Measurements from ENCODE around the gene PLD4.
A peak's percentile ranks its signal among the peaks of the same experiment; 100 is the strongest.

The PLD4 gene

DNA sequence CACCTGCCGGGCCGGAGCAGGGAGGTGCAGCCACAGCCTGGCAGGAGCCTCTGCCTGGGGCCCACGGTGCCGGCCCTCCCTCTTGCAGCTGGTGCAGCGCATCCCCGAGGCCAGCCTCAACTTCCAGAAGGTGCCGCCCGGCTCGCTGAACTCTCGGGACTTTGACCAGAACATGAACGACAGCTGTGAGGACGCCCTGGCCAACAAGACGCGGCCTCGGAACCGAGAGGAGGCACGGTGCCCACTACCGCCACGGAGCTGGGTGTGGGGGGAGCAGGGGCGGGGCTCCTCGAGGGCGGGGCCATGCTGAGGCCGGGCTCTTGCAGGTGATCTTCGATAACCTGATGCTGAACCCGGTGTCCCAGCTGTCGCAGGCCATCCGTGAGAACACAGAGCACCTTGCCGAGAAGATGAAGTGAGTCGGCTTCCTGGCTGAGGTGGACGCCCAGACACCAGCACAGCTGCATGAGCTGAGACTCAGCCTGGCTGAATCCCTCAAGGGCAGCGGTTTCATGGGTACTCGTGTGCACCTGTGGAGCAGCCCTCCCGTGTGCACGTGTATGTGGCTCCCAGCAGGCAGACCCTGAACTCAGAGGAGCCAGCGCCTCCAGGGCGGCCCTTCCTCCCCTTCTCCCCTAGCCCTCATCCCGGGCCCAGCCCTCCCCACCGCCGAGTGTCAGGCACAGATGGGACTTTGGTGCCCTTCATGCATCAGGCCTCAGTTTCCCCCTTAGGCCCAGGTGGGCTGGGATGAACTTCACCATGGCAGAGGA is 31.1 kb upstream of the PLD4 start:
- TF ChIP-seq, protein P1, sequence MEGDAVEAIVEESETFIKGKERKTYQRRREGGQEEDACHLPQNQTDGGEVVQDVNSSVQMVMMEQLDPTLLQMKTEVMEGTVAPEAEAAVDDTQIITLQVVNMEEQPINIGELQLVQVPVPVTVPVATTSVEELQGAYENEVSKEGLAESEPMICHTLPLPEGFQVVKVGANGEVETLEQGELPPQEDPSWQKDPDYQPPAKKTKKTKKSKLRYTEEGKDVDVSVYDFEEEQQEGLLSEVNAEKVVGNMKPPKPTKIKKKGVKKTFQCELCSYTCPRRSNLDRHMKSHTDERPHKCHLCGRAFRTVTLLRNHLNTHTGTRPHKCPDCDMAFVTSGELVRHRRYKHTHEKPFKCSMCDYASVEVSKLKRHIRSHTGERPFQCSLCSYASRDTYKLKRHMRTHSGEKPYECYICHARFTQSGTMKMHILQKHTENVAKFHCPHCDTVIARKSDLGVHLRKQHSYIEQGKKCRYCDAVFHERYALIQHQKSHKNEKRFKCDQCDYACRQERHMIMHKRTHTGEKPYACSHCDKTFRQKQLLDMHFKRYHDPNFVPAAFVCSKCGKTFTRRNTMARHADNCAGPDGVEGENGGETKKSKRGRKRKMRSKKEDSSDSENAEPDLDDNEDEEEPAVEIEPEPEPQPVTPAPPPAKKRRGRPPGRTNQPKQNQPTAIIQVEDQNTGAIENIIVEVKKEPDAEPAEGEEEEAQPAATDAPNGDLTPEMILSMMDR (IDR thresholded peaks at IDR 0.05; ENCODE audit: low read length) = no peak
- no peak for TF ChIP-seq EZH2 (IDR thresholded peaks at IDR 0.05; ENCODE audit: borderline replicate concordance, low read length)

DNA sequence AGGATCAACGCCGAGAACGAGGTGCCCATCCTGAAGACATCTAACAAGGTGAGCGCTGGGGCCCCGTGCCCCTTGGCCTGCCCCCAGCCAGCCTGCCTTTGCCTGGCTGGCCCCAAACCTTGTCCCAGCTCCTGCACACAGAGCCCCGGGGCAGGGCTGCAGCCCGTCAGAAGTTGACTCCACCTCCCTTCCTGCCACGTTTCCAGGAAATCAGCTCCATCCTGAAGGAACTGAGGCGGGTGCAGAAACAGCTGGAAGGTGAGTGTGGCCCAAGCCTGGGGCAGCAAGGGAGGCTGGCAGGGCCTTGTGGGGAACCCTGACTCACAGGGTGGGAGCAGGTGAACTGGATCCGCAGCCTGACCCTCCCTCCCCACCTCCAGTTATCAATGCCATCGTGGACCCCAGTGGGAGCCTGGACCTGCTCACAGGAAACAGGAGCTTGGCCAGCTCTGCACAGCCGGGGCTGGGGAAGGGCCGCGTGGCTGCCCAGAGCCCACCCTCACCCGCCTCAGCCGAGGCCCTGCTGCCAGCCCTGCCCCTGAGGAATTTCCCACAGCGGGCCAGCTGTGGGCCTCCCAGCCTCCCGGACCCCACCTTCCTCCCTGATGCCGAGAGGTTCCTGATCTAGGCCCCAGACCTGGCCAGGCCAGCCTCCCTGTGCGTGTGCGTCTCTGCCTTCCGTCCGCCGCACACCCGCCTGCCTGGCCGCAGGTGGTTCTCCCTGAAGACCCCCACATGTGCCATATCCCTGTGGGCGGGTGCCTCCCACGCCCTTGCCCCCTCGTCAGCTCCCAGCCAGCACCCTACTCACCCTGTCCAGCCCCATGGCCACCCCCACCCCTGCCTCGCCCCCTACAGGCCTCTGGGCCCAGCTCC is 30.1 kb upstream of the PLD4 start:
- no peak overlapping the region for H3K4me3 ChIP-seq (ENCODE audit: low read depth, low read length, poor library complexity, severe bottlenecking)
- H3K27me3 ChIP-seq (ENCODE audit: insufficient read depth, low read length) = peaks cover 5% of the 10 kb centered on the region
- no peaks in the 10 kb centered on the region for H3K9me2 ChIP-seq (ENCODE audit: low read depth, low read length)
- H3K9me3 ChIP-seq (ENCODE audit: low read length) = no peaks in the 10 kb centered on the region
- H2AFZ ChIP-seq (ENCODE audit: low read length) = no peak overlapping the region
- H3K4me2 ChIP-seq (ENCODE audit: low read length) = no peak overlapping the region
- H3K36me3 ChIP-seq (ENCODE audit: insufficient read depth, low read length) = no peaks in the 10 kb centered on the region
- H4K20me1 ChIP-seq (ENCODE audit: insufficient read depth, low read length) = no peaks in the 10 kb centered on the region
- H3K27ac ChIP-seq (ENCODE audit: low read depth, low read length, poor library complexity, severe bottlenecking) = no peak overlapping the region
- peaks cover 23% of the 10 kb centered on the region for H3K4me1 ChIP-seq (ENCODE audit: insufficient read depth, low read length, severe bottlenecking)
- no peaks in the 10 kb centered on the region for H3K79me2 ChIP-seq (ENCODE audit: insufficient read depth, low read length)
- no peak overlapping the region for H3K9ac ChIP-seq (ENCODE audit: low read length)
- TF ChIP-seq, protein P1 (IDR thresholded peaks at IDR 0.05; ENCODE audit: low read length) = no peak
- no peak for TF ChIP-seq EZH2 (IDR thresholded peaks at IDR 0.05; ENCODE audit: borderline replicate concordance, low read length)
- no peaks in the 10 kb centered on the region for H3F3A ChIP-seq (ENCODE audit: insufficient read depth, low read length)

More for the DNA sequence above, 31.1 kb upstream of the PLD4 start:
- H3K27me3 ChIP-seq (ENCODE audit: insufficient read depth, low read length) = peaks cover 5% of the 10 kb centered on the region
- no peaks in the 10 kb centered on the region for H3K9me2 ChIP-seq (ENCODE audit: low read depth, low read length)
- H3K9me3 ChIP-seq (ENCODE audit: low read length) = no peaks in the 10 kb centered on the region
- no peak overlapping the region for H2AFZ ChIP-seq (ENCODE audit: low read length)
- H3K27ac ChIP-seq (ENCODE audit: low read depth, low read length, poor library complexity, severe bottlenecking) = no peak overlapping the region
- H4K20me1 ChIP-seq (ENCODE audit: insufficient read depth, low read length) = no peaks in the 10 kb centered on the region
- no peak overlapping the region for H3K4me2 ChIP-seq (ENCODE audit: low read length)
- no peak overlapping the region for H3K9ac ChIP-seq (ENCODE audit: low read length)
- no peak overlapping the region for H3K4me3 ChIP-seq (ENCODE audit: low read depth, low read length, poor library complexity, severe bottlenecking)
- H3K4me1 ChIP-seq (ENCODE audit: insufficient read depth, low read length, severe bottlenecking) = peaks cover 23% of the 10 kb centered on the region
- no peaks in the 10 kb centered on the region for H3K79me2 ChIP-seq (ENCODE audit: insufficient read depth, low read length)
- H3F3A ChIP-seq (ENCODE audit: insufficient read depth, low read length) = no peaks in the 10 kb centered on the region
- H3K36me3 ChIP-seq (ENCODE audit: insufficient read depth, low read length) = no peaks in the 10 kb centered on the region

DNA sequence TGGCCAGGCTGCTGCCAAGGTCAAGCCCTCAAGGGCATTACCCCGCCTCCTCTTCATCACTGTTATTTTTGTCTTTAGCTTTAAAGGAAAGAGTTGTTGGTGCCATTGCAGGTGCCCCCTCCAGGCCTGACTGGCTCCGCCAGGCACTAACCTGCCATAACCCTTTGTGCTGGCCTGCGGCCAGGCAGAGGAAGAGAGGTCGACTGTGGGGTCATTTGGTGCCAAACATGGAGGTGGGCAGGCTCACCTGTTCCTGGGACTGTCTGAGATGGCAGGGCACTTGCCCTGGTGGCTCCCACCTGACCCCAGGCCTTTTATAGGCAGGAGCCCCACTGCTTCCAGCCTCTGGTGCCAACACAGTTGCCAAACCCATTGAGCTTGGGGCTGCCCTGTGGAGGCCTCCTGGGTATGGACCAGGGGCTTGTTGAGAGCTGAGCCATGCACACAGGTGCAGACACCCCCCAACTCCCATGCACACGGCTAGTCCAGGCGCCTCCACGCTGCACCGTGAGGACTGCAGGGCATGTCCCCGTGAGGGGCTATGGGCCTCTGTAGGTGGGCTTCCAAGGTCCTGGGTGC is 29.4 kb upstream of the PLD4 start:
- Histone ChIP-seq H2AFZ (ENCODE audit: low read length) (no peak overlapping the region), H3K4me1 (ENCODE audit: insufficient read depth, low read length, severe bottlenecking) (peaks cover 23% of the 10 kb centered on the region), H3K4me2 (ENCODE audit: low read length) (peak overlapping the region; percentile 20; the same call in 1 of the 2 replicates), H3K36me3 (ENCODE audit: insufficient read depth, low read length) (no peaks in the 10 kb centered on the region), H3K9me2 (ENCODE audit: low read depth, low read length) (no peaks in the 10 kb centered on the region), H3K79me2 (ENCODE audit: insufficient read depth, low read length) (no peaks in the 10 kb centered on the region), H4K20me1 (ENCODE audit: insufficient read depth, low read length) (no peaks in the 10 kb centered on the region), H3K27me3 (ENCODE audit: insufficient read depth, low read length) (peaks cover 10% of the 10 kb centered on the region), H3K4me3 (ENCODE audit: low read depth, low read length, poor library complexity, severe bottlenecking) (no peak overlapping the region), H3K9ac (ENCODE audit: low read length) (no peak overlapping the region), H3F3A (ENCODE audit: insufficient read depth, low read length) (no peaks in the 10 kb centered on the region), H3K27ac (ENCODE audit: low read depth, low read length, poor library complexity, severe bottlenecking) (no peak overlapping the region), H3K9me3 (ENCODE audit: low read length) (no peaks in the 10 kb centered on the region)
- TF ChIP-seq EZH2 (IDR thresholded peaks at IDR 0.05; ENCODE audit: borderline replicate concordance, low read length) = no peak
- TF ChIP-seq, protein P1 (IDR thresholded peaks at IDR 0.05; ENCODE audit: low read length) = no peak; the same call in 1 of the 2 replicates

Measured in OCI-LY1 (cell line).